GM19238 (cell line): ENCODE measurements around the gene PPP4R4.

Experiments
- DNase-seq: peaks from one replicate; pipeline ENCODE4 v3.0.0; 2011; ENCODE audit warnings: low spot score; ENCODE audit not compliant: insufficient read length

PPP4R4 gene

GRCh38 chr14:94306047-94306978 lies 132.2 kb downstream of the PPP4R4 start:
- no peak for DNase-seq

GRCh38 chr14:94307410-94307992 lies 133.4 kb downstream of the PPP4R4 start:
- no peak for DNase-seq

- DNase-seq, result no peak
Observed at GRCh38 chr14:94309721-94310120, 135.6 kb downstream of the PPP4R4 start.

- DNase-seq, result no peak
Observed at GRCh38 chr14:94310248-94310647, 136.1 kb downstream of the PPP4R4 start.

- DNase-seq, result no peak
Observed at GRCh38 chr14:94312481-94313246, 138.5 kb downstream of the PPP4R4 start.

GRCh38 chr14:94313991-94314655 lies 140.0 kb downstream of the PPP4R4 start:
- no peak for DNase-seq

- DNase-seq, result no peak
Observed at GRCh38 chr14:94314890-94315289, 140.8 kb downstream of the PPP4R4 start.

- no peak for DNase-seq
Observed at GRCh38 chr14:94316692-94317091, 142.6 kb downstream of the PPP4R4 start.

GRCh38 chr14:94317259-94317658 lies 143.1 kb downstream of the PPP4R4 start:
- DNase-seq, result no peak

- DNase-seq, result no peak
Observed at GRCh38 chr14:94320243-94320642, 146.1 kb downstream of the PPP4R4 start.

GRCh38 chr14:94321421-94322271 lies 147.5 kb downstream of the PPP4R4 start:
- DNase-seq, result no peak

- no peak for DNase-seq
Observed at GRCh38 chr14:94322648-94323570, 148.8 kb downstream of the PPP4R4 start, which contains the start of gene SERPINA6. Gene SERPINA6, minus strand, starts transcription at chr14:94323336. Its CDS starts 8,688 bp downstream, at chr14:94314648.

GRCh38 chr14:94328196-94328595 lies 154.1 kb downstream of the PPP4R4 start:
- no peak for DNase-seq
